NCI-H146 treated with DMSO at 0.1 percent for 48 hours (cell line): ENCODE data around the gene SLC16A9.

Source experiments
- DNase-seq: peaks from one replicate; lab custom pipeline; 2025; ENCODE audit not compliant: unreplicated experiment; lab: John Stamatoyannopoulos, UW

The SLC16A9 gene

GRCh38 chr10:59719374-59719773 is 9.7 kb upstream of the SLC16A9 start:
- DNase-seq, result no peak

- no peak for DNase-seq
Measured at GRCh38 chr10:59718257-59718656, 8.6 kb upstream of the SLC16A9 start.

- no peak for DNase-seq
Measured at GRCh38 chr10:59713196-59713821, 3.7 kb upstream of the SLC16A9 start.

GRCh38 chr10:59711871-59712494 is 2.3 kb upstream of the SLC16A9 start:
- no peak for DNase-seq

GRCh38 chr10:59708816-59709394 is 745 bp downstream of the SLC16A9 start:
- peak; percentile 6 for DNase-seq

- no peak for DNase-seq
Measured at GRCh38 chr10:59706851-59707797, 2.5 kb downstream of the SLC16A9 start.

GRCh38 chr10:59705931-59706330 is 3.7 kb downstream of the SLC16A9 start:
- no peak for DNase-seq

- no peak for DNase-seq
Measured at GRCh38 chr10:59704630-59705029, 5.0 kb downstream of the SLC16A9 start.

GRCh38 chr10:59702347-59702746 is 7.3 kb downstream of the SLC16A9 start:
- no peak for DNase-seq

- DNase-seq, result no peak
Measured at GRCh38 chr10:59700709-59701108, 8.9 kb downstream of the SLC16A9 start.

GRCh38 chr10:59698326-59698725 is 11.3 kb downstream of the SLC16A9 start:
- DNase-seq, result no peak

GRCh38 chr10:59695637-59696036 is 14.0 kb downstream of the SLC16A9 start:
- DNase-seq, result no peak

GRCh38 chr10:59694936-59695335 is 14.7 kb downstream of the SLC16A9 start:
- no peak for DNase-seq

GRCh38 chr10:59692113-59692512 is 17.5 kb downstream of the SLC16A9 start:
- no peak for DNase-seq

GRCh38 chr10:59688921-59689351 is 20.7 kb downstream of the SLC16A9 start:
- DNase-seq, result no peak

GRCh38 chr10:59687657-59688056 is 22.0 kb downstream of the SLC16A9 start:
- DNase-seq, result no peak

GRCh38 chr10:59684006-59684405 is 25.6 kb downstream of the SLC16A9 start:
- no peak for DNase-seq

GRCh38 chr10:59682986-59683937 is 26.4 kb downstream of the SLC16A9 start:
- DNase-seq, result no peak

- DNase-seq, result no peak
Measured at GRCh38 chr10:59680199-59680598, 29.5 kb downstream of the SLC16A9 start.

- DNase-seq, result no peak
Measured at GRCh38 chr10:59678884-59679301, 30.8 kb downstream of the SLC16A9 start.
